Neutrophil (primary cell): ENCODE results near the gene OLFM3.

Experiments
- H3K27ac ChIP-seq: fragments of 200-600 bp; sonication (generic); 2 replicates; pipeline ENCODE4 v1.5.1; 2016; ENCODE audit warnings: mild to moderate bottlenecking, moderate library complexity
- H3K27me3 ChIP-seq: fragments of 200-600 bp; sonication (generic); 2 replicates; pipeline ENCODE4 v1.6.0; 2016; ENCODE audit warnings: mild to moderate bottlenecking
- H3K36me3 ChIP-seq: fragments of 200-600 bp; sonication (generic); 2 replicates; pipeline ENCODE4 v1.5.1; 2017
- H3K4me1 ChIP-seq, 2 experiments: fragments of 200-600 bp in 1 of 2; sonication (generic) in 1 of 2; 1 replicate in 1 of 2; 2 replicates in 1 of 2; pipeline versions ENCODE4 v1.5.1 to v1.6.1; 2013 to 2016; ENCODE audit warnings: low read depth in 1 of 2, low read length in 1 of 2, mild to moderate bottlenecking in 1 of 2, moderate library complexity in 1 of 2; ENCODE audit not compliant: control insufficient read depth in 1 of 2, insufficient read depth in 1 of 2
- H3K4me3 ChIP-seq, 2 experiments: fragments of 200-600 bp in 1 of 2; sonication (generic) in 1 of 2; 1 replicate in 1 of 2; 2 replicates in 1 of 2; pipeline ENCODE4 v1.5.1; 2013 to 2016; ENCODE audit warnings: low read depth in 1 of 2, low read length in 1 of 2, mild to moderate bottlenecking in 1 of 2, moderate library complexity in 1 of 2
- H3K9me3 ChIP-seq: fragments of 200-600 bp; sonication (generic); 2 replicates; pipeline ENCODE4 v1.5.1; 2016
- CTCF ChIP-seq: fragments of 200-600 bp; sonication (generic); IDR thresholded peaks from 2 replicates; pipeline ENCODE4 v1.5.1; 2016; ENCODE audit warnings: antibody characterized with exemption

Gene OLFM3

GRCh38 chr1:101914473-101915242 is 82.1 kb downstream of the OLFM3 start:
- Histone ChIP-seq H3K27me3 (no peaks in the 10 kb centered on the region), H3K4me3 (no peak overlapping the region), H3K9me3 (no peaks in the 10 kb centered on the region), H3K4me1 (no peaks in the 10 kb centered on the region), H3K27ac (no peak overlapping the region), H3K36me3 (no peaks in the 10 kb centered on the region)
- TF ChIP-seq CTCF, result no peak

GRCh38 chr1:101911894-101912293 is 84.8 kb downstream of the OLFM3 start:
- Histone ChIP-seq H3K27me3 (no peaks in the 10 kb centered on the region), H3K4me3 (no peak overlapping the region), H3K36me3 (no peaks in the 10 kb centered on the region), H3K9me3 (no peaks in the 10 kb centered on the region), H3K4me1 (no peaks in the 10 kb centered on the region), H3K27ac (no peak overlapping the region)
- no peak for TF ChIP-seq CTCF

- Histone ChIP-seq H3K27ac (no peak overlapping the region), H3K9me3 (no peaks in the 10 kb centered on the region), H3K4me1 (no peaks in the 10 kb centered on the region), H3K36me3 (no peaks in the 10 kb centered on the region), H3K27me3 (no peaks in the 10 kb centered on the region), H3K4me3 (no peak overlapping the region)
- no peak for TF ChIP-seq CTCF
Observed at GRCh38 chr1:101908980-101909379, 87.7 kb downstream of the OLFM3 start.

GRCh38 chr1:101907264-101907663 is 89.5 kb downstream of the OLFM3 start:
- Histone ChIP-seq H3K36me3 (no peaks in the 10 kb centered on the region), H3K4me3 (no peak overlapping the region), H3K9me3 (no peaks in the 10 kb centered on the region), H3K27ac (no peak overlapping the region), H3K4me1 (no peaks in the 10 kb centered on the region), H3K27me3 (no peaks in the 10 kb centered on the region)
- no peak for TF ChIP-seq CTCF

- Histone ChIP-seq H3K4me1 (no peaks in the 10 kb centered on the region), H3K27me3 (no peaks in the 10 kb centered on the region), H3K9me3 (no peaks in the 10 kb centered on the region), H3K27ac (no peak overlapping the region), H3K4me3 (no peak overlapping the region), H3K36me3 (no peaks in the 10 kb centered on the region)
- TF ChIP-seq CTCF, result no peak
Observed at GRCh38 chr1:101905283-101905835, 91.4 kb downstream of the OLFM3 start.
